HG02852 (cell line): ENCODE data around the gene SIPA1L3.

ENCODE experiments used
- ATAC-seq: cut with Tn5 transposase; IDR thresholded peaks from one replicate; pipeline ENCODE4 v1.9.1; 2021; ENCODE audit warnings: mild to moderate bottlenecking, moderate library complexity; ENCODE audit not compliant: unreplicated experiment

Gene SIPA1L3

GRCh38 chr19:37972803-37973202 is 65.8 kb downstream of the SIPA1L3 start:
- no peak for ATAC-seq

- ATAC-seq = no peak
Observed at GRCh38 chr19:37973666-37974065, 66.7 kb downstream of the SIPA1L3 start.

GRCh38 chr19:37975071-37975470 is 68.1 kb downstream of the SIPA1L3 start:
- no peak for ATAC-seq

- no peak for ATAC-seq
Observed at GRCh38 chr19:37975596-37976515, 68.8 kb downstream of the SIPA1L3 start.

- ATAC-seq = no peak
Observed at GRCh38 chr19:37977391-37977790, 70.4 kb downstream of the SIPA1L3 start.

GRCh38 chr19:37977992-37978391 is 71.0 kb downstream of the SIPA1L3 start:
- no peak for ATAC-seq

GRCh38 chr19:37979547-37980082 is 72.6 kb downstream of the SIPA1L3 start:
- ATAC-seq = peak; percentile 30

- ATAC-seq = no peak
Observed at GRCh38 chr19:37980419-37981170, 73.6 kb downstream of the SIPA1L3 start.

GRCh38 chr19:37981785-37982475 is 74.9 kb downstream of the SIPA1L3 start:
- ATAC-seq = no peak

GRCh38 chr19:37982655-37983054 is 75.6 kb downstream of the SIPA1L3 start:
- no peak for ATAC-seq

- ATAC-seq = no peak
Observed at GRCh38 chr19:37983153-37983552, 76.1 kb downstream of the SIPA1L3 start.

GRCh38 chr19:37983916-37984315 is 76.9 kb downstream of the SIPA1L3 start:
- no peak for ATAC-seq

- no peak for ATAC-seq
Observed at GRCh38 chr19:37986048-37986750, 79.2 kb downstream of the SIPA1L3 start.

GRCh38 chr19:37987356-37988332 is 80.6 kb downstream of the SIPA1L3 start:
- no peak for ATAC-seq

GRCh38 chr19:37988758-37989635 is 82.0 kb downstream of the SIPA1L3 start:
- ATAC-seq = no peak

GRCh38 chr19:37989855-37990254 is 82.8 kb downstream of the SIPA1L3 start:
- ATAC-seq = no peak

GRCh38 chr19:37990362-37990761 is 83.4 kb downstream of the SIPA1L3 start:
- ATAC-seq = no peak

- ATAC-seq = no peak
Observed at GRCh38 chr19:37991176-37991835, 84.3 kb downstream of the SIPA1L3 start.
